ENCODE measurements around the gene SRD5A3.

The SRD5A3 gene

GRCh38 chr4:55407764-55408163, 61.7 kb downstream of the SRD5A3 start:
- no peak for DNase-seq (ENCODE audit: low spot score)

- DNase-seq (ENCODE audit: low spot score) = no peak
These were observed 63.6 kb downstream of the SRD5A3 start for GRCh38 chr4:55409468-55410171.

GRCh38 chr4:55410431-55410830, 64.4 kb downstream of the SRD5A3 start:
- DNase-seq (ENCODE audit: low spot score) = no peak

DNA sequence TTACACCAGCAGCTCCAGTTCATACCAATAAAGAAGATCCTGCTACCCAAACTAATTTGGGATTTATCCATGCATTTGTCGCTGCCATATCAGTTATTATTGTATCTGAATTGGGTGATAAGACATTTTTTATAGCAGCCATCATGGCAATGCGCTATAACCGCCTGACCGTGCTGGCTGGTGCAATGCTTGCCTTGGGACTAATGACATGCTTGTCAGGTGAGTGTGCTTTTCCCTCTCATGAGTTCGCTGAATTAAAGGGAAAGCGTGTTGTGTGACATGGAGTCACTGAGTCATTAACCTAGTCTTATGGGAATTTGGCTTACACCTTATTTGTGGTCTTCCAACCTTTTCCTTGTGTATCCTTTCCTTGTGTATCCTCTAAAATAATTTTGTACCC, 65.6 kb downstream of the SRD5A3 start:
- DNase-seq (ENCODE audit: low spot score) = no peak

DNA sequence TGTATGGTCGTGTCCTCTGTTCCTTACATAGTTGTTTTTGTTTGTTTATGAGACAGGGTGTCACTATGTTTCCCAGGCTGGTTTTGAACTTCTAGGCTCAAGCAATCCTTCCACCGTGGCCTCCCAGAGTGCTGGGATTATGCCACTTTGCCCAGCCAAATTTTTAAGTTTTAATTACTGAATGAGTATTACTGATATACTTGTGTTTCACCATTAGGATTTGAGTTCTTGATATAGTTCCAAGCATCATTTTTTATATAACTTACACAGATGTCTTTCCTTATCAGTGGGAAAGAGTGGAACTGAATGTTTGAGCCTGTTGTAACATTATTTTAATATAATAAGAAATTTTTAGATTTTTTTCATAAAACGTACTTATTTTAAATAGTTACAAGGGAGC, 70.1 kb downstream of the SRD5A3 start:
- DNase-seq (ENCODE audit: low spot score) = no peak

Data from hematopoietic multipotent progenitor cell treated with erythropoietin and hydrocortisone succinate and interleukin-3 and kit ligand, for 15 days (in vitro differentiated cells).